ENCODE measurements around the gene PSMD2.
"Not testable (repeated sequence)": the region's sequence is repeated elsewhere in the genome, so short reads cannot be mapped to it uniquely, and the experiment has no call there.

The PSMD2 gene

DNA sequence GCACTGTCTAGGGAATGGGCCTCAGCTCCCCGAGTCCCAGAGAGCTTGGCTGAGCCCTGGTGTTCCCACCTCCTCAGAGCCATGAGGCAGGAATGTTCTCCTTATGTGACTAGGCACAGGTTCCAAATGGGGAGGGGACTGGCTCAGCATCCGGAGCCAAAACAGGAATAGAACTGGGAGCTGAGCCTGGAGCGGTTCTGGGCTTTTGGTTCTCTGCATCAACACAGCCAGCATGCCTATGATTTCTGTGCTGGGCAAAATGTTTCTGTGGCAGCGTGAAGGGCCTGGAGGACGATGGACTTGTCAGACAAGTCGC, 38.3 kb downstream of the PSMD2 start, which contains the start of gene FAM131A:
FAM131A (plus strand) TSS at position 202 of the 316 bp plus-strand sequence; CDS start at position 233, 31 bp downstream.
- peak within 1 kb of the TSS; percentile 56 for H3K4me3 ChIP-seq (replicated peaks; ENCODE audit: low read depth, low read length)
- DNase-seq (ENCODE audit: extremely low read depth, low read depth) = no peak
- TF ChIP-seq, protein P1, sequence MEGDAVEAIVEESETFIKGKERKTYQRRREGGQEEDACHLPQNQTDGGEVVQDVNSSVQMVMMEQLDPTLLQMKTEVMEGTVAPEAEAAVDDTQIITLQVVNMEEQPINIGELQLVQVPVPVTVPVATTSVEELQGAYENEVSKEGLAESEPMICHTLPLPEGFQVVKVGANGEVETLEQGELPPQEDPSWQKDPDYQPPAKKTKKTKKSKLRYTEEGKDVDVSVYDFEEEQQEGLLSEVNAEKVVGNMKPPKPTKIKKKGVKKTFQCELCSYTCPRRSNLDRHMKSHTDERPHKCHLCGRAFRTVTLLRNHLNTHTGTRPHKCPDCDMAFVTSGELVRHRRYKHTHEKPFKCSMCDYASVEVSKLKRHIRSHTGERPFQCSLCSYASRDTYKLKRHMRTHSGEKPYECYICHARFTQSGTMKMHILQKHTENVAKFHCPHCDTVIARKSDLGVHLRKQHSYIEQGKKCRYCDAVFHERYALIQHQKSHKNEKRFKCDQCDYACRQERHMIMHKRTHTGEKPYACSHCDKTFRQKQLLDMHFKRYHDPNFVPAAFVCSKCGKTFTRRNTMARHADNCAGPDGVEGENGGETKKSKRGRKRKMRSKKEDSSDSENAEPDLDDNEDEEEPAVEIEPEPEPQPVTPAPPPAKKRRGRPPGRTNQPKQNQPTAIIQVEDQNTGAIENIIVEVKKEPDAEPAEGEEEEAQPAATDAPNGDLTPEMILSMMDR (IDR thresholded peaks at IDR 0.05; ENCODE audit: low read depth, low read length, missing control alignments) = no peak

DNA sequence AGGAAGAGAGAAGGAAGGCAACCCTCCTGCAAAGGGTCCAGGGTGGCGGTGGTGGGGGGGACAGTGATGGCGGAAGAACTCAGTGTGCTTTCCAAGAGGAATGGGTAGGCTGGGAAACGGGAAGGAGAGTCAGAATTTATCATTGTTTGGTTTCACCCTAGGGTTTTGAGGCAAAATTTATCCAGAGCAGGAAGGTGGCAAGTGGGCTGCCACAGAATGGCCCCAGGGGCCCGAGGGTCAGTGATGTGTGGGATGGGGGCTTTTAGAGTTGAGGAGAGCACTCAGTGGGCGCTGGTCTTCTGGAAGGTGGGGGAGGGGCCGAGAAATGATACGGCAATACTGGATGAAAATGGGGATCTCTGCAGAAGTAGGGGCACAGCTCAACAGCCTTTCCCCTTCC, 38.9 kb downstream of the PSMD2 start:
- H3K4me3 ChIP-seq (replicated peaks; ENCODE audit: low read depth, low read length) = no peak overlapping the region
- TF ChIP-seq, protein P1 (IDR thresholded peaks at IDR 0.05; ENCODE audit: low read depth, low read length, missing control alignments) = no peak
- no peak for DNase-seq (ENCODE audit: extremely low read depth, low read depth)

DNA sequence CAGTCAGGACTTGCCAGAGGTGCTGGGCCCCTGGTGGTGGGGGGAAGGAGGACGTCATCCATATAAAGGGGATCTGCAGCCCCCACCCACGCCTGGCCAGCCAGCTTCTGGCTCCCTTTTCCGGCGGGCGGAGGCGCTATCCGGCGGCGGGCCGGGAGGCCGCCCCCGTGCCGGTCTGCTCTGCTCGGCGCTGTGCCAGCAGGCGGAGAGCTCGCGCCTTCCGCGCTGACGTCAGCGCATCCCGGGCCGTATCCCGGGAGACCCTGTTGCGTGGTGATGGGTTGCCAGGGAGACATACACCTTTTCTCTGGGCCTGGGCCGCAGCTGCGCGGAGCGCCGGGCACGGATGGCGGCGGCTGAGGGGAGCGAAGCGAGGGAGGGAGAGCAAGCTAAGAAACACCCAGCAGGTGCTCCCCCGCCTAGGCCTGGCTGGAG, 39.5 kb downstream of the PSMD2 start:
- TF ChIP-seq, protein P1 (IDR thresholded peaks at IDR 0.05; ENCODE audit: low read depth, low read length, missing control alignments) = no peak
- no peak for DNase-seq (ENCODE audit: extremely low read depth, low read depth)
- no peak overlapping the region for H3K4me3 ChIP-seq (replicated peaks; ENCODE audit: low read depth, low read length)

DNA sequence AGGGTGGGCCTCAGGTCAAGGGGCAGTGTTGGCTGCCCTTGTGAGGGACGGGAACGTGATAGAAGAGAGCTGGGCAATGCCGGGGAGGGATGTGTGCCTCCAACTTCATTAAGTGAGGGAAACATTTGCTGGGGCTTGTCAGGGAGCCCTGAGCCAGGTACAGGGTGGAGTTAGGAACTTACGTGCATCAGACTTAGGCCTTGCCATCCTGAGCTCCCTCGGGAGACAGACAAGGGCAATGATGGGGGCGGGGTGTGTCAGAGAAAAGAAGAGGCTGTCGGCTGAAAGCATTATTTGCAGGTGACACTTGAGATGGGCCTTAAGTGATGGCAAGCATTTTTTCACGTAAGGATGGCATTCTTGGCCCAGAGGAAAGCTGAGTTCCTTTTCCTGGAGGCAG, 40.0 kb downstream of the PSMD2 start:
- DNase-seq (ENCODE audit: extremely low read depth, low read depth) = no peak
- no peak overlapping the region for H3K4me3 ChIP-seq (replicated peaks; ENCODE audit: low read depth, low read length)
- TF ChIP-seq, protein P1 (IDR thresholded peaks at IDR 0.05; ENCODE audit: low read depth, low read length, missing control alignments) = no peak

DNA sequence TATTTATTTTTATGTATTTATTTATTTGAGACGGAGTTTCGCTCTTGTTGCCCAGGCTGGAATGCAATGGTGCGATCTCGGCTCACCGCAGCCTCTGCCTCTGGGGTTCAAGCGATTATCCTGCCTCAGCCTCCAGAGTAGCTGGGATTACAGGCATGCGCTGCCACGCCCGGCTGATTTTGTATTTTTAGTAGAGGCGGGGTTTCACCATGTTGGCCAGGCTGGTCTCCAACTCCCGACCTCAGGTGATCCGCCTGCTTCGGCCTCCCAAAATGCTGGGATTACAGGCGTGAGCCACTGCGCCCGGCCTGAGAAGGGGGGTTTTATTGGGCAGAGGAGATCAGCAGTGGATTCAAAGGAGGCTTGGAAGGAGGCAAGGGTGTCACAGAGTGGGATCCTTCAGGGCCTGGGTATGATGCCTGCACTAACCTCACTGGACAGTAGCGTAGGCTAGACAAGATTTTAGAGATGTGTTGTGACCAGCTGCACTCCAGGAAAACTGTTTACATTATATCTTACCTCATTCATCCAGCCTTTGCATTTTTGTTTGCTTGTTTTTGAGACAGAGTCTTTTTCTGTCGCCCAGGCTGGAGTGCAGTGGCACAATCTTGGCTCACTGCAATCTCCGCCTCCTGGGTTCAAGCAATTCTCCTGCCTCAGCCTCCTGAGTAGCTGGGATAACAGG, 40.6 kb downstream of the PSMD2 start:
- not testable (repeated sequence) for DNase-seq (ENCODE audit: extremely low read depth, low read depth); H3K4me3 ChIP-seq (replicated peaks; ENCODE audit: low read depth, low read length)

DNA sequence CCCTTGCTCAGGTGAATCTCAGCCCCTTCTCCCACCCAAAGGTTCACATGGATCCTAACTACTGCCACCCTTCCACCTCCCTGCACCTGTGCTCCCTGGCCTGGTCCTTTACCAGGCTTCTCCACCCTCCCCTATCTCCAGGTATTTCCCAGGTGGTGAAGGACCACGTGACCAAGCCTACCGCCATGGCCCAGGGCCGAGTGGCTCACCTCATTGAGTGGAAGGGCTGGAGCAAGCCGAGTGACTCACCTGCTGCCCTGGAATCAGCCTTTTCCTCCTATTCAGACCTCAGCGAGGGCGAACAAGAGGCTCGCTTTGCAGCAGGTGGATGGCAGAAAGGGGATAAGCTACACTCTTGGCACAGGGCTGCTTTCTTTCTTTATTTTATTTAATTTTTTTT, 42.9 kb downstream of the PSMD2 start:
- H3K4me3 ChIP-seq (replicated peaks; ENCODE audit: low read depth, low read length) = no peak overlapping the region
- DNase-seq (ENCODE audit: extremely low read depth, low read depth) = no peak
- TF ChIP-seq, protein P1 (IDR thresholded peaks at IDR 0.05; ENCODE audit: low read depth, low read length, missing control alignments) = no peak

DNA sequence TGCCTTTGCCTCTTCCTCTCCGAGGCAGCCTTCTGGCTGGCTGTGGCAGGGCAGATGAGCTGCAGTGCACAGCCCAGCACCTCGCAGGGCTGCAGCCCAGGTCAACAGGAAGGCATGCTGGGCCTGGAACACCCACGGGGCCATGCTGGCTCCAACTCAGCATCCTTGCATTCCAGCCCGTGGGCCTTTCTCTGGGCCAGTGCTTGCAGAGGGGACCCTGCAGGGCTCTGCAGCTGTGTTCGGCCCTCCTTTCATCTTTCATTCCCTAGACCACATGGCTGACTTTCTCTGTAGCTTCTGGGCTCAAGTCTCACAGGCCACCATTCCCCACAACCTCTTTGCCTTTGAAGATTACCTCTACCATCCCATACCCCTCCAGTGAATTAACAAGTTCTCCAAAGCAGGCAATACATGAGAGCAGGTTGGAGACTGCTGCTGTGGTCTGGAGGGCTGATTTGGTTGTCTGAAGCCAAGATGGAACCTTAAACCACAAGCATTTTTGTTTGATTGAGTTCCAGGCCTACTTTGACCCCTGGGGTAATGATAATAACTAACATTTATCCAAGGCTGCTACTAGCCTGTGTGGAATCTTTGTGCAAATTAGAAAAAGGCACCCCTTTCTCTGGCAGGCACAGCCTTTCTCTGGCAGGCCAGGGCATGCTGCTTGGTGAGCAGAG, 44.3 kb downstream of the PSMD2 start:
- TF ChIP-seq, protein P1 (IDR thresholded peaks at IDR 0.05; ENCODE audit: low read depth, low read length, missing control alignments) = no peak

More for the DNA sequence above, 44.3 kb downstream of the PSMD2 start:
- no peak overlapping the region for H3K4me3 ChIP-seq (replicated peaks; ENCODE audit: low read depth, low read length)
- DNase-seq (ENCODE audit: extremely low read depth, low read depth) = no peak
